Breast epithelium (tissue), 4 donors: Measurements from ENCODE around the gene MRC2. TPM values are rescaled to one million over a fixed set of nuclear protein-coding genes. Genes with fewer than 3 reads are reported as not detected.

Experiments
- DNase-seq, 2 donors: peaks; one replicate each; pipeline ENCODE4 v3.0.0-alpha.2; 2019; ENCODE audit warnings: low spot score in 2 of 2
- H3K27ac ChIP-seq, 2 donors: fragments of 200-600 bp; sonication (generic) in 1 of 2; one replicate each; pipeline ENCODE4 v1.5.1; 2016 to 2019; ENCODE audit warnings: mild to moderate bottlenecking in 1 of 2
- H3K27me3 ChIP-seq, 2 donors: fragments of 200-600 bp; sonication (generic) in 1 of 2; one replicate each; pipeline versions ENCODE4 v1.5.1 to v1.6.0; 2017 to 2019; ENCODE audit warnings: control low read depth in 1 of 2, mild to moderate bottlenecking in 1 of 2
- H3K36me3 ChIP-seq: fragments of 200-600 bp; one replicate; pipeline ENCODE4 v1.5.1; 2019
- H3K4me1 ChIP-seq, 2 donors: fragments of 200-600 bp; sonication (generic); one replicate each; pipeline ENCODE4 v1.5.1; 2016 to 2019; ENCODE audit warnings: control low read depth in 1 of 2
- H3K4me3 ChIP-seq, 3 donors: fragments of 200-600 bp; sonication (generic); 1 replicate in 2 of 3; 2 replicates in 1 of 3; pipeline ENCODE4 v1.5.1; 2016 to 2019; ENCODE audit warnings: mild to moderate bottlenecking in 3 of 3, moderate library complexity in 2 of 3
- H3K9me3 ChIP-seq, 2 donors: fragments of 200-600 bp; sonication (generic) in 1 of 2; one replicate each; pipeline ENCODE4 v1.5.1; 2016 to 2019; ENCODE audit warnings: control low read depth in 1 of 2
- CTCF ChIP-seq, 3 donors: fragments of 450-650 bp; IDR thresholded peaks; one replicate each; pipeline ENCODE4 v1.5.1; 2016 to 2017; ENCODE audit warnings: antibody characterized with exemption in 3 of 3, mild to moderate bottlenecking in 3 of 3, moderate library complexity in 3 of 3
- POLR2A ChIP-seq: fragments of 450-650 bp; IDR thresholded peaks from one replicate; pipeline ENCODE4 v1.6.1; 2016; ENCODE audit warnings: antibody characterized with exemption, mild to moderate bottlenecking, moderate library complexity
- POLR2AphosphoS5 ChIP-seq, 3 donors: sonication (generic); formaldehyde crosslinking; IDR thresholded peaks; one replicate each; pipeline ENCODE4 v1.6.1; 2017; ENCODE audit warnings: antibody characterized with exemption in 3 of 3
- intact Hi-C: fragments of 100-400 bp; cut with DNase I; formaldehyde crosslinking; loops from one replicate; pipeline ENCODE4 v1.15.1; 2023; ENCODE audit warnings: low total_unique reads
- total RNA-seq, 3 donors: library from RNA; depleted of rRNA; stranded (reverse); fragments of >200 nt; gene quantifications; one replicate each; pipeline ENCODE4 v1.1.0, GENCODE V29; 2016

Gene MRC2
- total RNA-seq, 3 donors from 2014 or later = 28.4 to 40.2 (median 37.4) TPM

GRCh38 chr17:62725791-62726249 is 98.3 kb downstream of the MRC2 start:
- intact Hi-C loops = no loop called here
- Histone ChIP-seq H3K27me3 (no peaks in the 10 kb centered on the region), H3K36me3 (no peaks in the 10 kb centered on the region), H3K4me3 (no peak overlapping the region), H3K9me3 (no peaks in the 10 kb centered on the region), H3K27ac (no peak overlapping the region), H3K4me1 (no peaks in the 10 kb centered on the region)
- no peak for TF ChIP-seq POLR2A
- no peak for TF ChIP-seq CTCF (IDR thresholded peaks at IDR 0.05)
- TF ChIP-seq POLR2AphosphoS5 (IDR thresholded peaks at IDR 0.05) = no peak
- DNase-seq = no peak

GRCh38 chr17:62727916-62728672 is 100.6 kb downstream of the MRC2 start:
- Histone ChIP-seq H3K9me3 (no peaks in the 10 kb centered on the region), H3K4me1 (no peaks in the 10 kb centered on the region), H3K27ac (no peak overlapping the region), H3K36me3 (no peaks in the 10 kb centered on the region), H3K27me3 (no peaks in the 10 kb centered on the region), H3K4me3 (no peak overlapping the region)
- TF ChIP-seq POLR2AphosphoS5 (IDR thresholded peaks at IDR 0.05) (no peak), CTCF (IDR thresholded peaks at IDR 0.05) (no peak), POLR2A (no peak)
- no peak for DNase-seq
- intact Hi-C loops = no loop called here

GRCh38 chr17:62732125-62732524 is 104.7 kb downstream of the MRC2 start:
- no peak overlapping the region for H3K27ac ChIP-seq
- no peaks in the 10 kb centered on the region for H3K36me3 ChIP-seq
- H3K27me3 ChIP-seq = no peaks in the 10 kb centered on the region
- DNase-seq = no peak
- no peak overlapping the region for H3K4me3 ChIP-seq
- TF ChIP-seq CTCF (IDR thresholded peaks at IDR 0.05) (no peak), POLR2A (no peak), POLR2AphosphoS5 (IDR thresholded peaks at IDR 0.05) (no peak)
- no peaks in the 10 kb centered on the region for H3K4me1 ChIP-seq
- intact Hi-C loops = no loop called here
- H3K9me3 ChIP-seq = no peaks in the 10 kb centered on the region

GRCh38 chr17:62735044-62735651 is 107.7 kb downstream of the MRC2 start:
- intact Hi-C loops = no loop called here
- no peak for TF ChIP-seq CTCF (IDR thresholded peaks at IDR 0.05)
- no peak for TF ChIP-seq POLR2A
- no peak for TF ChIP-seq POLR2AphosphoS5 (IDR thresholded peaks at IDR 0.05)

GRCh38 chr17:62737513-62737912 is 110.0 kb downstream of the MRC2 start:
- TF ChIP-seq CTCF (IDR thresholded peaks at IDR 0.05) (no peak), POLR2AphosphoS5 (IDR thresholded peaks at IDR 0.05) (no peak)
- H3K4me1 ChIP-seq = no peaks in the 10 kb centered on the region
- no peaks in the 10 kb centered on the region for H3K27me3 ChIP-seq

More at GRCh38 chr17:62735044-62735651, 107.7 kb downstream of the MRC2 start:
- DNase-seq = no peak
- Histone ChIP-seq H3K4me3 (no peak overlapping the region), H3K36me3 (no peaks in the 10 kb centered on the region), H3K9me3 (no peaks in the 10 kb centered on the region), H3K4me1 (no peaks in the 10 kb centered on the region), H3K27ac (no peak overlapping the region), H3K27me3 (no peaks in the 10 kb centered on the region)

More at GRCh38 chr17:62737513-62737912, 110.0 kb downstream of the MRC2 start:
- no peaks in the 10 kb centered on the region for H3K9me3 ChIP-seq
- no peak overlapping the region for H3K4me3 ChIP-seq
- no peak overlapping the region for H3K27ac ChIP-seq
- no peaks in the 10 kb centered on the region for H3K36me3 ChIP-seq
- DNase-seq = no peak
- intact Hi-C loops = no loop called here
